ENCODE results near the gene ABHD8. TPM values are rescaled to one million over a fixed set of nuclear protein-coding genes. Genes with fewer than 3 reads are reported as not detected.

ABHD8 gene
- polyA plus RNA-seq, 1 experiment: 6.1 TPM

- DNase-seq (ENCODE audit: low read depth, low spot score): no peak
- H3K27ac ChIP-seq (ENCODE audit: low read depth, low read length): no peak overlapping the region
- H3K27me3 ChIP-seq (ENCODE audit: control insufficient read depth, insufficient read depth, low read length): no peaks in the 10 kb centered on the region
- no peak for TF ChIP-seq CTCF (IDR thresholded peaks at IDR 0.05; ENCODE audit: low read depth, low read length)
- CTCF ChIA-PET: interaction anchor here (1.0 kb wide), 1 partner anchor 39 kb away, joined by 4 read pairs; no protein-coding TSS in a partner anchor
- peak overlapping the region; percentile 86 for H3K4me3 ChIP-seq (ENCODE audit: low read depth, low read length)
- no peaks in the 10 kb centered on the region; the same call in 1 of the 2 replicates for H3K9me3 ChIP-seq (ENCODE audit: control insufficient read depth, insufficient read depth, low read length)
- POLR2A ChIA-PET: interaction anchor here (1.3 kb wide), 1 partner anchor 17 kb away, joined by 6 read pairs; the partner anchor contains the start of gene OCEL1
These were observed 59.9 kb downstream of the ABHD8 start for GRCh38 chr19:17243211-17243829.

GRCh38 chr19:17242431-17243208, 60.6 kb downstream of the ABHD8 start:
- ChIA-PET CTCF (interaction anchor here (0.6 to 1.0 kb wide), 2 partner anchors 28 to 40 kb away, joined by 3 to 4 read pairs; partner anchors contain the start of gene USE1), POLR2A (interaction anchor here (1.3 kb wide), 1 partner anchor 16 kb away, joined by 6 read pairs; the partner anchor contains the start of gene OCEL1)

More at GRCh38 chr19:17242431-17243208, 60.6 kb downstream of the ABHD8 start:
- DNase-seq (ENCODE audit: low read depth, low spot score): no peak
- H3K27me3 ChIP-seq (ENCODE audit: control insufficient read depth, insufficient read depth, low read length): no peaks in the 10 kb centered on the region
- no peak for TF ChIP-seq CTCF (IDR thresholded peaks at IDR 0.05; ENCODE audit: low read depth, low read length)
- peak overlapping the region; percentile 86 for H3K4me3 ChIP-seq (ENCODE audit: low read depth, low read length)
- no peaks in the 10 kb centered on the region; the same call in 1 of the 2 replicates for H3K9me3 ChIP-seq (ENCODE audit: control insufficient read depth, insufficient read depth, low read length)
- H3K27ac ChIP-seq (ENCODE audit: low read depth, low read length): no peak overlapping the region

Other genes with a start within 250 kb of the ABHD8 start
- gene HAUS8, start 228.0 kb downstream of the ABHD8 start, polyA plus RNA-seq (2011; rRNA removed): 4.6 and 4.9 TPM in 2 replicates
- gene MYO9B, start 227.6 kb downstream of the ABHD8 start, polyA plus RNA-seq (2011; rRNA removed): 34.5 and 42.5 TPM in 2 replicates
- gene USE1, start 88.1 kb downstream of the ABHD8 start, polyA plus RNA-seq (2011; rRNA removed): 21.1 and 25.1 TPM in 2 replicates
- 4.6 and 6.7 TPM in 2 replicates for gene OCEL1, start 77.2 kb downstream of the ABHD8 start, polyA plus RNA-seq (2011; rRNA removed)
- 16.3 and 18.9 TPM in 2 replicates for gene NR2F6, start 57.5 kb downstream of the ABHD8 start, polyA plus RNA-seq (2011; rRNA removed)
- not detected in 2 replicates for gene USHBP1, start 38.7 kb downstream of the ABHD8 start, polyA plus RNA-seq (2011; rRNA removed)
- gene BABAM1, start 36.0 kb downstream of the ABHD8 start, polyA plus RNA-seq (2011; rRNA removed): 92.0 and 98.6 TPM in 2 replicates
- 0.33 and 0.36 TPM in 2 replicates for gene ANKLE1, start 21.5 kb downstream of the ABHD8 start, polyA plus RNA-seq (2011; rRNA removed)
- gene MRPL34, start 2.4 kb upstream of the ABHD8 start, polyA plus RNA-seq (2011; rRNA removed): 23.2 and 24.3 TPM in 2 replicates
- 38.7 and 40.7 TPM in 2 replicates for gene DDA1, start 6.1 kb upstream of the ABHD8 start, polyA plus RNA-seq (2011; rRNA removed)
- gene ANO8, start 31.4 kb upstream of the ABHD8 start, polyA plus RNA-seq (2011; rRNA removed): 1.8 and 2.0 TPM in 2 replicates
- 4.7 TPM in 2 replicates for gene GTPBP3, start 34.1 kb upstream of the ABHD8 start, polyA plus RNA-seq (2011; rRNA removed)
- gene PLVAP, start 73.9 kb upstream of the ABHD8 start, polyA plus RNA-seq (2011; rRNA removed): not detected in 2 replicates
- not detected in 2 replicates for gene CCDC194, start 90.8 kb upstream of the ABHD8 start, polyA plus RNA-seq (2011; rRNA removed)
- 1.9 and 2.8 TPM in 2 replicates for gene BST2, start 102.2 kb upstream of the ABHD8 start, polyA plus RNA-seq (2011; rRNA removed)
- 22.5 and 30.1 TPM in 2 replicates for gene MVB12A, start 116.6 kb upstream of the ABHD8 start, polyA plus RNA-seq (2011; rRNA removed)
- 0.05 and 0.07 TPM in 2 replicates for gene TMEM221, start 145.2 kb upstream of the ABHD8 start, polyA plus RNA-seq (2011; rRNA removed)
- gene NXNL1, start 157.5 kb upstream of the ABHD8 start, polyA plus RNA-seq (2011; rRNA removed): not detected in 2 replicates
- gene SLC27A1, start 167.1 kb upstream of the ABHD8 start, polyA plus RNA-seq (2011; rRNA removed): 8.3 and 9.4 TPM in 2 replicates
- 40.5 and 60.8 TPM in 2 replicates for gene PGLS, start 208.2 kb upstream of the ABHD8 start, polyA plus RNA-seq (2011; rRNA removed)